Activated CD4-positive, alpha-beta T cell treated with anti-CD3 and anti-CD28 coated beads, Interleukin-2, amount 50 U/mL, for 1 hour (primary cell): ENCODE results near the gene CABP1.
"Not testable (repeated sequence)": the region's sequence is repeated elsewhere in the genome, so short reads cannot be mapped to it uniquely, and the experiment has no call there.

Experiments used
- DNase-seq: peaks from one replicate; pipeline ENCODE4 v3.0.0-alpha.2; 2020

The CABP1 gene

GRCh38 chr12:120668868-120669840 lies 28.7 kb downstream of the CABP1 start:
- no peak for DNase-seq

GRCh38 chr12:120670237-120670636 lies 29.8 kb downstream of the CABP1 start:
- not testable (repeated sequence) for DNase-seq

GRCh38 chr12:120670667-120671066 lies 30.2 kb downstream of the CABP1 start:
- no peak for DNase-seq

GRCh38 chr12:120674097-120674636 lies 33.7 kb downstream of the CABP1 start:
- DNase-seq = no peak

GRCh38 chr12:120677765-120678473 lies 37.5 kb downstream of the CABP1 start:
- DNase-seq = no peak

- DNase-seq = no peak
These were observed 38.1 kb downstream of the CABP1 start for GRCh38 chr12:120678572-120678971.

- DNase-seq = no peak
These were observed 39.8 kb downstream of the CABP1 start for GRCh38 chr12:120680165-120680738.

GRCh38 chr12:120684523-120684932 lies 44.1 kb downstream of the CABP1 start:
- DNase-seq = no peak

- no peak for DNase-seq
These were observed 45.1 kb downstream of the CABP1 start for GRCh38 chr12:120685522-120685921.

GRCh38 chr12:120686151-120686689 lies 45.8 kb downstream of the CABP1 start:
- DNase-seq = peak; percentile 96

- DNase-seq = peak; percentile 99
These were observed 46.5 kb downstream of the CABP1 start, which contains the start of gene MLEC for GRCh38 chr12:120686690-120687577. Gene MLEC (plus strand): TSS chr12:120687149. CDS start chr12:120687297, 148 bp downstream.

- peak; percentile 27 for DNase-seq
These were observed 47.3 kb downstream of the CABP1 start for GRCh38 chr12:120687578-120688289.

GRCh38 chr12:120688527-120689071 lies 48.2 kb downstream of the CABP1 start:
- no peak for DNase-seq

- DNase-seq = no peak
These were observed 49.1 kb downstream of the CABP1 start for GRCh38 chr12:120689397-120690082.

GRCh38 chr12:120690083-120690450 lies 49.6 kb downstream of the CABP1 start:
- no peak for DNase-seq

GRCh38 chr12:120690978-120691377 lies 50.6 kb downstream of the CABP1 start:
- no peak for DNase-seq

GRCh38 chr12:120692524-120693033 lies 52.2 kb downstream of the CABP1 start:
- no peak for DNase-seq

- DNase-seq = no peak
These were observed 53.4 kb downstream of the CABP1 start for GRCh38 chr12:120693848-120694247.

GRCh38 chr12:120696626-120697025 lies 56.2 kb downstream of the CABP1 start:
- DNase-seq = no peak

- no peak for DNase-seq
These were observed 56.9 kb downstream of the CABP1 start for GRCh38 chr12:120697344-120697743.
